ENCODE measurements around the gene C1orf35.

The C1orf35 gene

GRCh38 chr1:228141226-228142044 is 38.3 kb upstream of the C1orf35 start:
- H3K9me3 ChIP-seq (ENCODE audit: insufficient read depth, low read depth, low read length): no peaks in the 10 kb centered on the region
- peaks cover 22% of the 10 kb centered on the region for H3K27me3 ChIP-seq (ENCODE audit: insufficient read depth, low read length)
- peak overlapping the region; percentile 100 for H3K4me3 ChIP-seq (ENCODE audit: low read length)
- H3K9ac ChIP-seq (ENCODE audit: low read depth, low read length): peak overlapping the region; percentile 92
- H3K4me1 ChIP-seq (ENCODE audit: insufficient read depth, low read length): no peaks in the 10 kb centered on the region
- 0 out of 2 replicates have a peak, but pooled peaks cover 2% of the 10 kb centered on the region for H3K36me3 ChIP-seq (ENCODE audit: insufficient read depth, low read length)
- H3K27ac ChIP-seq (ENCODE audit: low read depth, low read length): no peak overlapping the region
- 83% methylated on average over 27 of the region's 27 CpGs for WGBS

GRCh38 chr1:228140724-228141225 is 37.6 kb upstream of the C1orf35 start:
- H3K27me3 ChIP-seq (ENCODE audit: insufficient read depth, low read length): peaks cover 28% of the 10 kb centered on the region
- H3K9ac ChIP-seq (ENCODE audit: low read depth, low read length): peak overlapping the region; percentile 92
- H3K27ac ChIP-seq (ENCODE audit: low read depth, low read length): peak overlapping the region; percentile 80
- no peaks in the 10 kb centered on the region for H3K36me3 ChIP-seq (ENCODE audit: insufficient read depth, low read length)
- no peaks in the 10 kb centered on the region for H3K9me3 ChIP-seq (ENCODE audit: insufficient read depth, low read depth, low read length)
- WGBS: 18% methylated on average over 25 of the region's 25 CpGs
- H3K4me1 ChIP-seq (ENCODE audit: insufficient read depth, low read length): no peaks in the 10 kb centered on the region
- H3K4me3 ChIP-seq (ENCODE audit: low read length): peak overlapping the region; percentile 100

- no peaks in the 10 kb centered on the region for H3K36me3 ChIP-seq (ENCODE audit: insufficient read depth, low read length)
These were observed 37.0 kb upstream of the C1orf35 start, which contains the start of gene GUK1 for GRCh38 chr1:228139931-228140723. GUK1 (plus strand) TSS chr1:228140279; CDS start chr1:228140303, 24 bp downstream.

GRCh38 chr1:228139406-228139930 is 36.3 kb upstream of the C1orf35 start:
- Histone ChIP-seq H3K4me3 (ENCODE audit: low read length) (peak overlapping the region; percentile 100), H3K4me1 (ENCODE audit: insufficient read depth, low read length) (no peaks in the 10 kb centered on the region), H3K36me3 (ENCODE audit: insufficient read depth, low read length) (no peaks in the 10 kb centered on the region), H3K27ac (ENCODE audit: low read depth, low read length) (peak overlapping the region; percentile 86), H3K27me3 (ENCODE audit: insufficient read depth, low read length) (peaks cover 41% of the 10 kb centered on the region), H3K9me3 (ENCODE audit: insufficient read depth, low read depth, low read length) (no peaks in the 10 kb centered on the region), H3K9ac (ENCODE audit: low read depth, low read length) (peak overlapping the region; percentile 39)
- 23% methylated on average over 30 of the region's 30 CpGs for WGBS

More at GRCh38 chr1:228139931-228140723, 37.0 kb upstream of the C1orf35 start, which contains the start of gene GUK1:
- peaks cover 35% of the 10 kb centered on the region for H3K27me3 ChIP-seq (ENCODE audit: insufficient read depth, low read length)
- H3K9me3 ChIP-seq (ENCODE audit: insufficient read depth, low read depth, low read length): no peaks in the 10 kb centered on the region
- peak within 1 kb of the TSS; percentile 100 for H3K4me3 ChIP-seq (ENCODE audit: low read length)
- H3K27ac ChIP-seq (ENCODE audit: low read depth, low read length): peak within 1 kb of the TSS; percentile 86
- H3K4me1 ChIP-seq (ENCODE audit: insufficient read depth, low read length): no peaks in the 10 kb centered on the region
- under 1% methylated on average over 95 of the region's 95 CpGs for WGBS
- peak within 1 kb of the TSS; percentile 92 for H3K9ac ChIP-seq (ENCODE audit: low read depth, low read length)

GRCh38 chr1:228136901-228137300 is 33.8 kb upstream of the C1orf35 start:
- H3K4me1 ChIP-seq (ENCODE audit: insufficient read depth, low read length): no peaks in the 10 kb centered on the region; the same call in 1 of the 2 replicates
- 63% methylated on average over 1 of the region's 1 CpG for WGBS
- H3K36me3 ChIP-seq (ENCODE audit: insufficient read depth, low read length): no peaks in the 10 kb centered on the region
- no peaks in the 10 kb centered on the region for H3K9me3 ChIP-seq (ENCODE audit: insufficient read depth, low read depth, low read length)
- no peak overlapping the region for H3K9ac ChIP-seq (ENCODE audit: low read depth, low read length)
- no peak overlapping the region for H3K27ac ChIP-seq (ENCODE audit: low read depth, low read length)
- H3K4me3 ChIP-seq (ENCODE audit: low read length): no peak overlapping the region
- H3K27me3 ChIP-seq (ENCODE audit: insufficient read depth, low read length): peaks cover 52% of the 10 kb centered on the region

- WGBS: 89% methylated on average over 12 of the region's 12 CpGs
- no peaks in the 10 kb centered on the region for H3K36me3 ChIP-seq (ENCODE audit: insufficient read depth, low read length)
- H3K27ac ChIP-seq (ENCODE audit: low read depth, low read length): no peak overlapping the region
- H3K9me3 ChIP-seq (ENCODE audit: insufficient read depth, low read depth, low read length): no peaks in the 10 kb centered on the region
- no peak overlapping the region for H3K4me3 ChIP-seq (ENCODE audit: low read length)
- H3K4me1 ChIP-seq (ENCODE audit: insufficient read depth, low read length): no peaks in the 10 kb centered on the region; the same call in 1 of the 2 replicates
- H3K9ac ChIP-seq (ENCODE audit: low read depth, low read length): no peak overlapping the region
- peaks cover 59% of the 10 kb centered on the region for H3K27me3 ChIP-seq (ENCODE audit: insufficient read depth, low read length)
These were observed 31.5 kb upstream of the C1orf35 start for GRCh38 chr1:228134591-228134990.

- Histone ChIP-seq H3K36me3 (ENCODE audit: insufficient read depth, low read length) (no peaks in the 10 kb centered on the region), H3K27me3 (ENCODE audit: insufficient read depth, low read length) (peaks cover 50% of the 10 kb centered on the region), H3K9me3 (ENCODE audit: insufficient read depth, low read depth, low read length) (no peaks in the 10 kb centered on the region), H3K27ac (ENCODE audit: low read depth, low read length) (no peak overlapping the region), H3K9ac (ENCODE audit: low read depth, low read length) (no peak overlapping the region), H3K4me3 (ENCODE audit: low read length) (no peak overlapping the region), H3K4me1 (ENCODE audit: insufficient read depth, low read length) (no peaks in the 10 kb centered on the region; the same call in 1 of the 2 replicates)
- WGBS: 81% methylated on average over 2 of the region's 2 CpGs
These were observed 28.6 kb upstream of the C1orf35 start for GRCh38 chr1:228131766-228132165.

GRCh38 chr1:228125185-228125584 is 22.1 kb upstream of the C1orf35 start:
- Histone ChIP-seq H3K9ac (ENCODE audit: low read depth, low read length) (no peak overlapping the region), H3K4me3 (ENCODE audit: low read length) (no peak overlapping the region), H3K4me1 (ENCODE audit: insufficient read depth, low read length) (no peaks in the 10 kb centered on the region), H3K36me3 (ENCODE audit: insufficient read depth, low read length) (no peaks in the 10 kb centered on the region), H3K27me3 (ENCODE audit: insufficient read depth, low read length) (peaks cover 46% of the 10 kb centered on the region), H3K27ac (ENCODE audit: low read depth, low read length) (no peak overlapping the region), H3K9me3 (ENCODE audit: insufficient read depth, low read depth, low read length) (no peaks in the 10 kb centered on the region)
- WGBS: 88% methylated on average over 5 of the region's 5 CpGs

- Histone ChIP-seq H3K9ac (ENCODE audit: low read depth, low read length) (no peak overlapping the region), H3K4me1 (ENCODE audit: insufficient read depth, low read length) (no peaks in the 10 kb centered on the region), H3K27me3 (ENCODE audit: insufficient read depth, low read length) (peaks cover 36% of the 10 kb centered on the region), H3K4me3 (ENCODE audit: low read length) (no peak overlapping the region), H3K9me3 (ENCODE audit: insufficient read depth, low read depth, low read length) (peaks cover 16% of the 10 kb centered on the region), H3K36me3 (ENCODE audit: insufficient read depth, low read length) (no peaks in the 10 kb centered on the region), H3K27ac (ENCODE audit: low read depth, low read length) (no peak overlapping the region)
- WGBS: 68% methylated on average over 2 of the region's 2 CpGs
These were observed 20.4 kb upstream of the C1orf35 start for GRCh38 chr1:228123505-228123904.

GRCh38 chr1:228122921-228123441 is 19.9 kb upstream of the C1orf35 start:
- no peaks in the 10 kb centered on the region for H3K4me1 ChIP-seq (ENCODE audit: insufficient read depth, low read length)
- no peak overlapping the region for H3K9ac ChIP-seq (ENCODE audit: low read depth, low read length)
- 36% methylated on average over 1 of the region's 1 CpG for WGBS
- H3K27ac ChIP-seq (ENCODE audit: low read depth, low read length): no peak overlapping the region
- H3K9me3 ChIP-seq (ENCODE audit: insufficient read depth, low read depth, low read length): peaks cover 22% of the 10 kb centered on the region
- peaks cover 36% of the 10 kb centered on the region for H3K27me3 ChIP-seq (ENCODE audit: insufficient read depth, low read length)
- H3K4me3 ChIP-seq (ENCODE audit: low read length): no peak overlapping the region
- H3K36me3 ChIP-seq (ENCODE audit: insufficient read depth, low read length): no peaks in the 10 kb centered on the region
